IMR-90 (cell line): Measurements from ENCODE around the gene MT1E. TPM values are rescaled to one million over a fixed set of nuclear protein-coding genes. Genes with fewer than 3 reads are reported as not detected.

Experiments
- ATAC-seq: fragments of 200-7000 bp; cut with Tn5 transposase; 2 replicates; pipeline ENCODE4 v1.9.1; 2020; ENCODE audit warnings: low read depth, mild to moderate bottlenecking, moderate library complexity
- BruUV-seq: library from RNA; stranded (reverse); fragments of 400-500 nt; replicated peaks from 2 replicates; lab custom pipeline; 2021; lab: Mats Ljungman, UMichigan
- CTCF ChIA-PET: fragments of 300-600 bp; formaldehyde crosslinking; extraction: SDS; loops from one replicate; lab custom pipeline; 2021; ENCODE audit warnings: antibody characterized with exemption; lab: Yijun Ruan, JAX
- POLR2A ChIA-PET: fragments of 300-600 bp; sonication (Branson Sonifier 250); formaldehyde crosslinking; loops from one replicate; lab custom pipeline; 2022; ENCODE audit warnings: antibody characterized with exemption; ENCODE audit not compliant: unreplicated experiment; lab: Charles Lee
- DNase-seq: peaks from one replicate; pipeline ENCODE4 v3.0.0; 2013
- H2AFZ ChIP-seq: replicated peaks from 2 replicates; pipeline ENCODE3; 2013; ENCODE audit warnings: low read length, mild to moderate bottlenecking; ENCODE audit not compliant: poor library complexity
- H2AK5ac ChIP-seq: 2 replicates; pipeline ENCODE4 v1.6.1; 2013; ENCODE audit warnings: low read depth, low read length, inconsistent platforms
- H2AK9ac ChIP-seq: replicated peaks from 2 replicates; pipeline ENCODE3; 2013; ENCODE audit warnings: mild to moderate bottlenecking, low read depth, low read length, moderate library complexity; ENCODE audit not compliant: poor library complexity
- H2BK120ac ChIP-seq: 2 replicates; pipeline ENCODE4 v1.6.1; 2013; ENCODE audit warnings: low read depth, low read length, inconsistent platforms
- H2BK15ac ChIP-seq: 3 replicates; pipeline ENCODE4 v1.6.1; 2013; ENCODE audit warnings: low read depth, low read length, inconsistent platforms
- H2BK20ac ChIP-seq: 2 replicates; pipeline ENCODE4 v1.6.1; 2013; ENCODE audit warnings: low read depth, mild to moderate bottlenecking, inconsistent platforms, low read length, moderate library complexity
- H2BK5ac ChIP-seq: 2 replicates; pipeline ENCODE4 v1.6.1; 2013; ENCODE audit warnings: mild to moderate bottlenecking, low read depth, low read length, inconsistent platforms; ENCODE audit not compliant: poor library complexity, severe bottlenecking
- H3K14ac ChIP-seq: replicated peaks from 2 replicates; pipeline ENCODE4 v1.6.1; 2013; ENCODE audit warnings: low read depth, low read length, inconsistent platforms
- H3K18ac ChIP-seq: 2 replicates; pipeline ENCODE4 v1.6.1; 2013; ENCODE audit warnings: low read depth, low read length, control low read depth
- H3K23ac ChIP-seq: 2 replicates; pipeline ENCODE4 v1.6.1; 2013; ENCODE audit warnings: low read depth, low read length, inconsistent platforms
- H3K27ac ChIP-seq: 2 replicates; pipeline ENCODE4 v1.5.1; 2013; ENCODE audit warnings: mild to moderate bottlenecking, control low read depth, low read length; ENCODE audit not compliant: insufficient read depth
- H3K27me3 ChIP-seq: 2 replicates; pipeline ENCODE4 v1.6.1; 2013; ENCODE audit warnings: low read length; ENCODE audit not compliant: control insufficient read depth, insufficient read depth
- H3K36me3 ChIP-seq: 2 replicates; pipeline ENCODE4 v1.6.1; 2013; ENCODE audit warnings: low read length, mixed read lengths; ENCODE audit not compliant: control insufficient read depth, insufficient read depth
- H3K4ac ChIP-seq: 2 replicates; pipeline ENCODE4 v1.6.1; 2013; ENCODE audit warnings: low read depth, low read length, inconsistent platforms
- H3K4me1 ChIP-seq: 2 replicates; pipeline ENCODE4 v1.6.1; 2013; ENCODE audit warnings: low read length, mixed read lengths; ENCODE audit not compliant: control insufficient read depth, insufficient read depth
- H3K4me2 ChIP-seq: 2 replicates; pipeline ENCODE4 v1.6.1; 2013; ENCODE audit warnings: low read depth, mild to moderate bottlenecking, control low read depth, low read length, moderate library complexity
- H3K4me3 ChIP-seq: 2 replicates; pipeline ENCODE4 v1.5.1; 2013; ENCODE audit warnings: low read depth, mild to moderate bottlenecking, control low read depth, low read length, moderate library complexity; ENCODE audit not compliant: insufficient read depth
- H3K56ac ChIP-seq: 2 replicates; pipeline ENCODE4 v1.6.1; 2013; ENCODE audit warnings: low read length, inconsistent platforms; ENCODE audit not compliant: insufficient read depth; ENCODE audit errors: extremely low read depth
- H3K79me1 ChIP-seq, 2 experiments: 2 replicates each; pipeline ENCODE4 v1.6.1; 2013; ENCODE audit warnings: low read length in 2 of 2, inconsistent platforms in 1 of 2, low read depth in 1 of 2
- H3K9ac ChIP-seq: 2 replicates; pipeline ENCODE4 v1.6.1; 2013; ENCODE audit warnings: low read depth, low read length, control low read depth
- H3K9me1 ChIP-seq: 2 replicates; pipeline ENCODE4 v1.6.1; 2013; ENCODE audit warnings: low read length, inconsistent platforms; ENCODE audit not compliant: insufficient read depth
- H3K9me3 ChIP-seq: 2 replicates; pipeline ENCODE4 v1.6.1; 2013; ENCODE audit warnings: low read length; ENCODE audit not compliant: control insufficient read depth, insufficient read depth
- H4K20me1 ChIP-seq: 2 replicates; pipeline ENCODE4 v1.6.1; 2013; ENCODE audit warnings: low read length, inconsistent platforms; ENCODE audit not compliant: insufficient read depth
- H4K5ac ChIP-seq: 2 replicates; pipeline ENCODE4 v1.6.1; 2013; ENCODE audit warnings: mild to moderate bottlenecking, low read depth, low read length, control low read depth
- H4K8ac ChIP-seq, 2 experiments: 2 replicates each; pipeline ENCODE4 v1.6.1; 2013; ENCODE audit warnings: low read depth in 2 of 2, low read length in 2 of 2, control low read depth in 1 of 2, inconsistent platforms in 1 of 2
- H4K91ac ChIP-seq: 2 replicates; pipeline ENCODE4 v1.6.1; 2013; ENCODE audit warnings: low read depth, low read length, inconsistent platforms; ENCODE audit not compliant: insufficient read depth
- CEBPB ChIP-seq: IDR thresholded peaks from 2 replicates; pipeline ENCODE4 v1.6.1; 2012; ENCODE audit warnings: low read depth, low read length, improper control_type of control experiment
- CHD1 ChIP-seq: IDR thresholded peaks from 2 replicates; pipeline ENCODE4 v1.6.1; 2012; ENCODE audit warnings: low read depth, low read length, improper control_type of control experiment
- CTCF ChIP-seq: conservative IDR thresholded peaks from 2 replicates; pipeline ENCODE4 v1.5.1; 2012; ENCODE audit warnings: mild to moderate bottlenecking, low read depth, low read length, improper control_type of control experiment
- ELK1 ChIP-seq: fragments of 150-350 bp; IDR thresholded peaks from 2 replicates; pipeline ENCODE4 v1.6.1; 2016; ENCODE audit warnings: low read depth, mild to moderate bottlenecking, low read length, moderate library complexity, borderline replicate concordance
- MXI1 ChIP-seq: IDR thresholded peaks from 2 replicates; pipeline ENCODE4 v1.6.1; 2012; ENCODE audit warnings: low read depth, mild to moderate bottlenecking, low read length, moderate library complexity, borderline replicate concordance
- POLR2A ChIP-seq: IDR thresholded peaks from 2 replicates; pipeline ENCODE4 v1.6.1; 2012; ENCODE audit warnings: mild to moderate bottlenecking, low read depth, low read length
- SMC3 ChIP-seq: fragments of 150-350 bp; IDR thresholded peaks from 2 replicates; pipeline ENCODE4 v1.6.1; 2016; ENCODE audit warnings: low read depth, mild to moderate bottlenecking, antibody characterized with exemption, low read length, moderate library complexity
- USF2 ChIP-seq: fragments of 150-350 bp; IDR thresholded peaks from 2 replicates; pipeline ENCODE4 v1.6.1; 2017; ENCODE audit warnings: mild to moderate bottlenecking, antibody characterized with exemption, low read length, low read depth
- WGBS, 2 experiments: methylation state at CpG; one replicate each; pipeline versions ENCODE4 v1.1.5 to v1.1.7; 2013; ENCODE audit warnings: missing lambda C conversion rate in 2 of 2; ENCODE audit not compliant: insufficient read length in 1 of 2; ENCODE audit errors: extremely low coverage in 2 of 2; 5-methylcytosine and 5-hydroxymethylcytosine counted together
- dilution Hi-C: fragments of 300-500 bp; cut with HindIII; formaldehyde crosslinking; loops from one replicate; pipeline ENCODE4 v1.14.3; 2018; ENCODE audit warnings: low sequenced_read_pairs; ENCODE audit not compliant: unreplicated experiment
- in situ Hi-C: fragments of 300-500 bp; cut with MboI; formaldehyde crosslinking; loops from 3 replicates; pipeline ENCODE4 v1.14.3; 2019; ENCODE audit warnings: low sequenced_read_pairs, inconsistent platforms, mixed read lengths
- intact Hi-C: fragments of 100-400 bp; cut with micrococcal nuclease; formaldehyde crosslinking; loops from 2 replicates; pipeline ENCODE4 v1.10.0; 2022
- polyA plus RNA-seq, 3 experiments: library from polyadenylated mRNA; depleted of rRNA; stranded (reverse); fragments of >200 nt; gene quantifications; 2 replicates each; pipeline ENCODE4 v1.2.3, GENCODE V29; 2012; ENCODE audit warnings: low replicate concordance in 1 of 3
- total RNA-seq: library from RNA; depleted of rRNA; stranded (reverse); fragments of >200 nt; gene quantifications from 2 replicates; pipeline ENCODE4 v1.2.3, GENCODE V29; 2012

The MT1E gene
- total and polyA plus RNA-seq, 2 of the 4 experiments (the other 2 are of a cell fraction), result 137 to 821 TPM

GRCh38 chr16:56588781-56589140, 36.8 kb upstream of the MT1E start:
- H4K5ac ChIP-seq, result no peak overlapping the region
- 17% methylated on average over 3 of the region's 9 CpGs; no CpG with 5 or more reads in 1 of the 2 experiments for WGBS, 2 experiments
- H3K56ac ChIP-seq, result no peak overlapping the region
- H4K8ac ChIP-seq, result no peak overlapping the region
- no peak overlapping the region for H2BK120ac ChIP-seq
- H3K9ac ChIP-seq, result no peak overlapping the region
- H3K14ac ChIP-seq, result no peak overlapping the region
- no peaks in the 10 kb centered on the region for H4K20me1 ChIP-seq
- ChIA-PET POLR2A (no interaction called here), CTCF (no interaction called here)
- peak overlapping the region; percentile 44 for H3K4me3 ChIP-seq
- no TSS peak for BruUV-seq
- no peak overlapping the region for H2BK15ac ChIP-seq
- H3K79me1 ChIP-seq, result no peaks in the 10 kb centered on the region
- H2BK20ac ChIP-seq, result no peak overlapping the region
- in situ Hi-C loops, result no loop called here
- H3K27me3 ChIP-seq, result peaks cover 65% of the 10 kb centered on the region
- TF ChIP-seq POLR2A (no peak), USF2 (no peak), MXI1 (no peak), ELK1 (no peak), CEBPB (no peak), CHD1 (no peak), CTCF (no peak), SMC3 (no peak)
- H2AK9ac ChIP-seq, result no peak overlapping the region
- H2BK5ac ChIP-seq, result no peak overlapping the region
- H3K23ac ChIP-seq, result no peak overlapping the region
- no peak for ATAC-seq
- intact Hi-C loops, result no loop called here
- H3K27ac ChIP-seq, result no peak overlapping the region
- H3K36me3 ChIP-seq, result no peaks in the 10 kb centered on the region
- no peaks in the 10 kb centered on the region for H3K9me1 ChIP-seq
- H4K91ac ChIP-seq, result no peak overlapping the region
- dilution Hi-C loops, result no loop called here
- H3K9me3 ChIP-seq, result no peaks in the 10 kb centered on the region; the same call in 1 of the 2 replicates
- no peak overlapping the region for H3K4ac ChIP-seq
- no peak for DNase-seq
- H2AK5ac ChIP-seq, result no peak overlapping the region
- peaks cover 2% of the 10 kb centered on the region; the same call in 1 of the 2 replicates for H3K4me1 ChIP-seq
- peak overlapping the region; percentile 74 for H2AFZ ChIP-seq
- H3K4me2 ChIP-seq, result peak overlapping the region; percentile 78
- no peak overlapping the region for H3K18ac ChIP-seq
